CD14-positive monocyte (primary cell): Measurements from ENCODE around the gene SUPT4H1. TPM values are rescaled to one million over a fixed set of nuclear protein-coding genes. Genes with fewer than 3 reads are reported as not detected.

Experiments used
- DNase-seq, 3 donors: peaks; one replicate each; pipeline ENCODE4 v3.0.0-alpha.2; 2011 to 2022
- H2AFZ ChIP-seq: 2 replicates; pipeline ENCODE4 v1.6.0; 2012; ENCODE audit warnings: mild to moderate bottlenecking, low read depth, low read length, inconsistent platforms; ENCODE audit not compliant: insufficient read depth, poor library complexity, severe bottlenecking
- H3K27ac ChIP-seq, 2 donors: 1 replicate in 1 of 2; 2 replicates in 1 of 2; pipeline ENCODE4 v1.5.1; 2012 to 2013; ENCODE audit warnings: low read length in 2 of 2, control low read depth in 1 of 2, inconsistent platforms in 1 of 2, low read depth in 1 of 2, mild to moderate bottlenecking in 1 of 2
- H3K27me3 ChIP-seq, 2 donors: one replicate each; pipeline versions ENCODE4 v1.6.0 to v1.6.1; 2011 to 2013; ENCODE audit warnings: low read length in 2 of 2; ENCODE audit not compliant: control insufficient read depth in 2 of 2, insufficient read depth in 2 of 2
- H3K36me3 ChIP-seq, 2 donors: replicated peaks in 1 of 2; 1 replicate in 1 of 2; 2 replicates in 1 of 2; pipeline versions ENCODE4 v1.5.1 to v1.6.1; 2012 to 2013; ENCODE audit warnings: low read length in 2 of 2, control low read depth in 1 of 2, inconsistent platforms in 1 of 2, mild to moderate bottlenecking in 1 of 2; ENCODE audit not compliant: insufficient read depth in 2 of 2, control insufficient read depth in 1 of 2
- H3K4me1 ChIP-seq, 2 donors: 1 replicate in 1 of 2; 2 replicates in 1 of 2; pipeline versions ENCODE4 v1.5.1 to v1.6.1; 2012 to 2013; ENCODE audit warnings: low read length in 2 of 2, control low read depth in 1 of 2, inconsistent platforms in 1 of 2, mild to moderate bottlenecking in 1 of 2, moderate library complexity in 1 of 2; ENCODE audit not compliant: insufficient read depth in 2 of 2, control insufficient read depth in 1 of 2
- H3K4me2 ChIP-seq: replicated peaks from 2 replicates; pipeline ENCODE3; 2012; ENCODE audit warnings: low read length, moderate library complexity, mild to moderate bottlenecking; ENCODE audit not compliant: poor library complexity, severe bottlenecking; ENCODE audit errors: extremely low read depth
- H3K4me3 ChIP-seq, 3 experiments: fragments of 200-600 bp in 1 of 3; sonication (generic) in 1 of 3; replicated peaks in 1 of 3; 1 replicate in 2 of 3; 2 replicates in 1 of 3; pipeline ENCODE4 v1.5.1; 2011 to 2013; ENCODE audit warnings: low read length in 3 of 3, mild to moderate bottlenecking in 3 of 3, control low read depth in 2 of 3, low read depth in 2 of 3, inconsistent platforms in 1 of 3, moderate library complexity in 1 of 3
- H3K79me2 ChIP-seq: 2 replicates; pipeline ENCODE4 v1.6.0; 2012; ENCODE audit warnings: mild to moderate bottlenecking, control low read depth, inconsistent platforms, low read length, moderate library complexity; ENCODE audit not compliant: insufficient read depth
- H3K9ac ChIP-seq: 2 replicates; pipeline ENCODE4 v1.6.0; 2017; ENCODE audit warnings: low read length, mild to moderate bottlenecking; ENCODE audit not compliant: insufficient read depth, poor library complexity, severe bottlenecking
- H3K9me3 ChIP-seq, 2 donors: replicated peaks in 1 of 2; 1 replicate in 1 of 2; 2 replicates in 1 of 2; pipeline versions ENCODE4 v1.5.1 to v1.6.1; 2012 to 2013; ENCODE audit warnings: low read length in 2 of 2, control low read depth in 1 of 2; ENCODE audit not compliant: control insufficient read depth in 1 of 2, insufficient read depth in 1 of 2
- H4K20me1 ChIP-seq: 2 replicates; pipeline ENCODE4 v1.6.0; 2012; ENCODE audit warnings: mild to moderate bottlenecking, low read length, control low read depth, moderate library complexity; ENCODE audit not compliant: insufficient read depth
- H3K27ac Mint-ChIP-seq, 7 donors: one replicate each; pipeline ENCODE4 v1.8.0; 2020; ENCODE audit warnings: mild to moderate bottlenecking in 7 of 7, mixed read lengths in 7 of 7, moderate library complexity in 6 of 7, inconsistent platforms in 2 of 7
- H3K27me3 Mint-ChIP-seq, 3 donors: one replicate each; pipeline ENCODE4 v1.8.0; 2021 to 2022; ENCODE audit warnings: low read depth in 3 of 3, mild to moderate bottlenecking in 3 of 3, mixed read lengths in 3 of 3, moderate library complexity in 3 of 3, inconsistent platforms in 1 of 3
- H3K36me3 Mint-ChIP-seq, 2 donors: one replicate each; pipeline ENCODE4 v1.8.0; 2020; ENCODE audit warnings: mixed read lengths in 2 of 2, inconsistent platforms in 1 of 2, mild to moderate bottlenecking in 1 of 2
- H3K4me1 Mint-ChIP-seq: one replicate; pipeline ENCODE4 v1.8.0; 2020; ENCODE audit warnings: mild to moderate bottlenecking, mixed read lengths
- H3K4me3 Mint-ChIP-seq, 2 donors: one replicate each; pipeline ENCODE4 v1.8.0; 2020; ENCODE audit warnings: mild to moderate bottlenecking in 2 of 2, mixed read lengths in 2 of 2, moderate library complexity in 1 of 2
- H3K9me3 Mint-ChIP-seq, 7 donors: one replicate each; pipeline ENCODE4 v1.8.0; 2020 to 2022; ENCODE audit warnings: mixed read lengths in 7 of 7, mild to moderate bottlenecking in 6 of 7, moderate library complexity in 6 of 7, inconsistent platforms in 2 of 7
- CTCF ChIP-seq: fragments of 200-600 bp; IDR thresholded peaks from one replicate; pipeline ENCODE4 v1.8.0; 2022; ENCODE audit warnings: antibody characterized with exemption, mild to moderate bottlenecking
- WGBS: methylation state at CpG from one replicate; pipeline ENCODE4 v1.1.5; 2013; ENCODE audit warnings: missing lambda C conversion rate; ENCODE audit not compliant: insufficient coverage; 5-methylcytosine and 5-hydroxymethylcytosine counted together
- intact Hi-C, 2 donors: fragments of 100-400 bp; cut with micrococcal nuclease; formaldehyde crosslinking; loops; one replicate each; pipeline versions ENCODE4 v1.15.0 to v1.15.1; 2023
- polyA plus RNA-seq, 3 donors: library from polyadenylated mRNA; depleted of rRNA in 1 of 3; unstranded in 2 of 3; stranded (reverse) in 1 of 3; fragments of 300-500 nt in 2 of 3; fragments of >200 nt in 1 of 3; fragmentation: Illumina TruSeq in 2 of 3; gene quantifications; 1 replicate in 2 of 3; 2 replicates in 1 of 3; pipeline ENCODE4 v1.2.3, GENCODE V29; 2012 to 2021

SUPT4H1 gene
- polyA plus RNA-seq, 3 donors, result 144 to 251 (median 241) TPM

DNA sequence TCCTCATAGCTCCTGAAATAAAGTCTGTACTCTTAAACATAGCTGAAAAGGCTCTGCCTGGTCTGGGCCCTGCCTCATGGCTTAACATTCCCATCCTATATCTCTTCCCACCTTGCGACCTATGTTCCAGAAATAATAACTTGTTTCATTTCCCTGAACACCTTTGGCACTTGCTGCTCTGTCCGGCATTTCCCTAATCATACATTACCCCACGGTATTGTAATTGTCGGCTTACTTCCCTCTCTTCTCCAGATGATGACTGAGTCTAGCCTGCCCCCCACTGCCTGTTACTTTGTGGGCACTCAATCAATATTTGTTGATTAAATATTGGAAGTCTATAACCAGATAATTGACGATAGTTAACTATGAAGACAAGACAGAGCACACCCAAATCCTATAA is 23.3 kb upstream of the SUPT4H1 start:
- peak; percentile 39 for TF ChIP-seq CTCF
- Mint-ChIP-seq H3K27ac (peak overlapping the region in 1 of 7 donors; percentile 43), H3K36me3 (no peaks in the 10 kb centered on the region), H3K4me3 (no peak overlapping the region), H3K27me3 (peaks cover 2 to 17% (median 16%) of the 10 kb centered on the region in 3 donors), H3K4me1 (peaks cover 30% of the 10 kb centered on the region), H3K9me3 (peaks cover 0 to 2% (median 0%) of the 10 kb centered on the region in 7 donors)
- Histone ChIP-seq H3K4me1 (peaks cover 26 to 27% of the 10 kb centered on the region in 2 donors), H3K27ac (no peak overlapping the region), H3K4me2 (peak overlapping the region; percentile 21), H2AFZ (peak overlapping the region; percentile 14), H3K36me3 (no peaks in the 10 kb centered on the region), H3K79me2 (no peaks in the 10 kb centered on the region), H3K4me3 (no peak overlapping the region), H3K9ac (no peak overlapping the region), H3K9me3 (no peaks in the 10 kb centered on the region), H4K20me1 (no peaks in the 10 kb centered on the region), H3K27me3 (no peaks in the 10 kb centered on the region)
- intact Hi-C loops, result loop anchor here in 1 of 2 donors (2.0 kb wide), 1 partner anchor 58 kb away; no protein-coding TSS in a partner anchor
- WGBS, result 43% methylated on average over 1 of the region's 5 CpGs
- peak; percentile 31 to 56 (median 55) for DNase-seq

- H3K36me3 Mint-ChIP-seq, result no peaks in the 10 kb centered on the region
- H3K4me3 ChIP-seq, result no peak overlapping the region
- peaks cover 0 to 2% (median 0%) of the 10 kb centered on the region in 7 donors for H3K9me3 Mint-ChIP-seq
- H3K27ac ChIP-seq, result no peak overlapping the region
- H3K79me2 ChIP-seq, result no peaks in the 10 kb centered on the region
- no peak overlapping the region for H3K9ac ChIP-seq
- H3K27me3 ChIP-seq, result no peaks in the 10 kb centered on the region
- H3K4me3 Mint-ChIP-seq, result no peak overlapping the region
- no peak for DNase-seq
- TF ChIP-seq CTCF, result no peak
- H3K4me1 ChIP-seq, result peaks cover 26 to 27% of the 10 kb centered on the region in 2 donors
- peak overlapping the region in 1 of 7 donors; percentile 3 for H3K27ac Mint-ChIP-seq
- H4K20me1 ChIP-seq, result no peaks in the 10 kb centered on the region
- H3K9me3 ChIP-seq, result no peaks in the 10 kb centered on the region
- peaks cover 2 to 14% (median 9%) of the 10 kb centered on the region in 3 donors for H3K27me3 Mint-ChIP-seq
- peaks cover 30% of the 10 kb centered on the region for H3K4me1 Mint-ChIP-seq
- no peak overlapping the region for H3K4me2 ChIP-seq
- H2AFZ ChIP-seq, result no peak overlapping the region
- H3K36me3 ChIP-seq, result no peaks in the 10 kb centered on the region
- intact Hi-C loops, result loop anchor here in 1 of 2 donors (2.0 kb wide), 1 partner anchor 57 kb away; no protein-coding TSS in a partner anchor
- WGBS, result no CpG with 5 or more reads among the region's 1 CpG
Observed at GRCh38 chr17:58373923-58374322, 21.9 kb upstream of the SUPT4H1 start.
